Erythroblast (primary cell): Measurements from ENCODE around the gene GARS1.
A peak's percentile ranks its signal among the peaks of the same experiment; 100 is the strongest.

ENCODE experiments used
- DNase-seq, 2 experiments: peaks; one replicate each; lab custom pipeline; 2025; lab: John Stamatoyannopoulos, UW
- GATA1 ChIP-seq: IDR thresholded peaks from 2 replicates; pipeline ENCODE4 v1.6.1; 2011; ENCODE audit warnings: low read depth, mild to moderate bottlenecking, control low read depth, low read length, moderate library complexity
- POLR2A ChIP-seq: IDR thresholded peaks from 2 replicates; pipeline ENCODE4 v1.6.1; 2011; ENCODE audit warnings: mild to moderate bottlenecking, low read length

GARS1 gene

GRCh38 chr7:30594540-30595435 lies at the start of gene GARS1:
Gene GARS1, plus strand, starts transcription at chr7:30594878. Its CDS starts 44 bp downstream, at chr7:30594922.
- TF ChIP-seq GATA1 = no peak
- TF ChIP-seq POLR2A = peak; percentile 98
- DNase-seq = peak; percentile 94 to 97

GRCh38 chr7:30545791-30546555 lies 48.7 kb upstream of the GARS1 start:
- no peak for DNase-seq
- TF ChIP-seq GATA1 = no peak
- TF ChIP-seq POLR2A = no peak

GRCh38 chr7:30546596-30546995 lies 48.1 kb upstream of the GARS1 start:
- DNase-seq = no peak
- no peak for TF ChIP-seq POLR2A
- no peak for TF ChIP-seq GATA1

- no peak for TF ChIP-seq POLR2A
- no peak for TF ChIP-seq GATA1
- DNase-seq = peak; percentile 42 to 66
These were observed 45.8 kb upstream of the GARS1 start for GRCh38 chr7:30548845-30549244.

GRCh38 chr7:30549931-30550493 lies 44.7 kb upstream of the GARS1 start:
- peak; percentile 13 to 14 for DNase-seq
- TF ChIP-seq GATA1 (no peak), POLR2A (no peak)

GRCh38 chr7:30552330-30552729 lies 42.3 kb upstream of the GARS1 start:
- no peak for TF ChIP-seq POLR2A
- no peak for TF ChIP-seq GATA1
- no peak for DNase-seq

GRCh38 chr7:30553141-30553540 lies 41.5 kb upstream of the GARS1 start:
- TF ChIP-seq GATA1 (no peak), POLR2A (no peak)
- DNase-seq = no peak

- no peak for TF ChIP-seq GATA1
- no peak for TF ChIP-seq POLR2A
- no peak for DNase-seq
These were observed 41.1 kb upstream of the GARS1 start for GRCh38 chr7:30553546-30553945.

GRCh38 chr7:30555525-30555924 lies 39.2 kb upstream of the GARS1 start:
- TF ChIP-seq POLR2A = no peak
- TF ChIP-seq GATA1 = no peak
- no peak for DNase-seq

GRCh38 chr7:30556840-30557239 lies 37.8 kb upstream of the GARS1 start:
- TF ChIP-seq POLR2A = no peak
- TF ChIP-seq GATA1 = no peak
- DNase-seq = no peak

GRCh38 chr7:30557245-30557644 lies 37.4 kb upstream of the GARS1 start:
- TF ChIP-seq GATA1 = no peak
- no peak for TF ChIP-seq POLR2A
- no peak for DNase-seq

GRCh38 chr7:30559611-30560010 lies 35.1 kb upstream of the GARS1 start:
- TF ChIP-seq POLR2A = no peak
- DNase-seq = no peak

GRCh38 chr7:30561389-30561788 lies 33.3 kb upstream of the GARS1 start:
- DNase-seq = no peak
- no peak for TF ChIP-seq GATA1
- no peak for TF ChIP-seq POLR2A

GRCh38 chr7:30562498-30562897 lies 32.2 kb upstream of the GARS1 start:
- DNase-seq = peak; percentile 30 to 51
- no peak for TF ChIP-seq GATA1
- TF ChIP-seq POLR2A = no peak
